GM18951 (cell line): ENCODE data around the gene OTX1.

Experiments
- POLR2A ChIP-seq: IDR thresholded peaks from 4 replicates; pipeline ENCODE4 v1.6.1; 2011; ENCODE audit warnings: mild to moderate bottlenecking; ENCODE audit not compliant: insufficient read length, insufficient read depth; ENCODE audit errors: extremely low read depth
- in situ Hi-C: fragments of 300-500 bp; cut with MboI; formaldehyde crosslinking; loops from one replicate; pipeline ENCODE4 v1.12.0; 2022; ENCODE audit warnings: low sequenced_read_pairs, mixed read lengths, inconsistent platforms; ENCODE audit not compliant: unreplicated experiment

OTX1 gene

DNA sequence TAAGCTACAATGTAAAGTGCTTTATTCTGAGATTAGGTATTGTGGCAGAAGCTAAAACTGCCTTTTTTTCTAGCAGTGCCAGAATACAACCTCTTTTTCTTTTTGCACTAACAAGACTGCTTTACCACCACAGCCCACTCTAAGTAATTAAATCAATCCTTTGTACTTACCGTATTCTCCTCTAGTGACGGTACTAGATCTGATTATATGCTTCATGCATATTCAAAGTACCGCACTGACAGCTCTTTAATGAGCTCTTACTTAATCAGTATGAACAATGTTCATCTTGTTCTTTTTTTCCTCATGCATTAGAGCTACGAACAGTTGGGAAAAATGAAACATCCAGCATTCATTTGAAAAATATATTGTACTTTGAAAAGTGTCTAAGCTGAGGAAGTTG lies 16.1 kb upstream of the OTX1 start:
- in situ Hi-C loops: no loop called here

DNA sequence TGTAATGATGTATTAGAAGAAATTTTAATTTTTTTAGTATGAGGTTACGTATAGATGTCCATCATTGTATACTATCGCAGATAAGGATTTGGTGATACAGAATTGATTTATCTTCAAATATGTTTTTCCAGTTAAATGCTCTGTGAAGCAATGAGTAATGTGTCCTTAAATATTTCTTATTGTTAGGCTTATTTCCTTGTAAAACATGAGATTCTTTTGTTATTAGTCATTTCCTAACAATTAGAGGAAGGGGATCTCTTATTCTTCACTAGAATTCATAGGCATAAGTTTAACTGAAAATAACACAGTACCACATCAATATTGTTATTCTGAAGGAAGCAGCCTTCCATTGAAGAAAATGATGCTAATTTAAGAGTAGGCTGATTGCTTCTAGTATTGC lies 15.5 kb upstream of the OTX1 start:
- no peak for TF ChIP-seq POLR2A
- in situ Hi-C loops: no loop called here

More for the DNA sequence above, 16.1 kb upstream of the OTX1 start:
- no peak for TF ChIP-seq POLR2A

- in situ Hi-C loops: no loop called here
- TF ChIP-seq POLR2A: no peak
These were observed 15.0 kb upstream of the OTX1 start for GRCh38 chr2:63035660-63036059.

DNA sequence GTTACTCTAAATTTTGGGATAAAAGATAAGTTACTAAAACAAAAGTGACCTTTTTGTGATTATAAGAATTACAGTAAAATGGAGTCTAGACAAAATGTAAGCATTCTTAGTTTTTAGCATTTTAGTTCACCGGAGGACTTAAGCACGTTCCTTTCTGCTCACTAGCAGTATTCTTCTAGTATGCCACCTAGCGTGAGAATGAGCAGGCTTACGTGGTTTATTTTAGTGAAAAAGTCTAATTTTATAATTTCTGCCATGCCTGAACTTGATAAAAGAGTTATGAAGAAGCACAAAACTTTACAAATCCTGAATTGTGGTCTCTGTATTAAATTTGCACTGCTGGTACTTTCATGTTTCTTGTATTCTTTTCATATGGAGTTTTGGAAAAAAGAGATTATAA lies 12.6 kb upstream of the OTX1 start:
- in situ Hi-C loops: no loop called here
- no peak for TF ChIP-seq POLR2A

DNA sequence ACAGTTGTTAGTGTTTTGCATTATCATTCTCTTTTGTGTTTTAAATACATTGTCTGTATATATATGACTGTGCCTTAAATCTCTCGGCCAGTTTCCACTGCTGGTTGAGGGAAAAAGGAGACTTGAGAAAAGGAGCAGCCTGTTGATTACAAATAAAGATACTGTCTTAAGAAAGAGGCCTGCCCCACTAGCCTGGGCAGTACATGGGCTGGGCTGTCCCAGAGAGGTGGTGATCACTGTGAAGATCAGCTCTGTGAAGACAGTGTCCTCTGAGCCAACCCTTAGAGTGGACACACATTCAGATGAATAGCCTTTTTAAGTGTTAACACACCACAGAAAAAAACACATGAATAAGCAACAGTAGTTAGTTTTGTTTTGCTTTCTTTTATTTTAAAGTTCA lies 10.0 kb upstream of the OTX1 start:
- TF ChIP-seq POLR2A: no peak

DNA sequence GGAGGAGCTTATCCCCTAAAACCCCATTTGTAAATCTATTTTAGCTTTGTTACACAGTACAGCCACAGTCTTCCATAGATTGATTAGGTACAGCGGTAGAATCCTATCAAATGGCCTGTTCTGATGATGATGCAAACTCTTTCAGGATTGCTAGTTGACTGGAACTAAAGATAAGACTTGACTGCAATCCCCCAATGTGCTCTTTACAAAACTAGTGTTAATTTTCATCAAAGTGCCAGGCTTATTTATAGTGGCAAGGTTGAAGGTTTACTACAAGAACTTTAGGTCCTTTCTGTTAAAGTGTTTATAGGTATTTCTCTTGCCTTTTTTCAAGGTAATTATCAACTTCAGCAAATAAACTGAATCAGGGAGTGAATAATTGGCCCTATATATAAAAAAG lies 9.0 kb upstream of the OTX1 start:
- in situ Hi-C loops: no loop called here
- no peak for TF ChIP-seq POLR2A

More for the DNA sequence above, 10.0 kb upstream of the OTX1 start:
- in situ Hi-C loops: no loop called here

DNA sequence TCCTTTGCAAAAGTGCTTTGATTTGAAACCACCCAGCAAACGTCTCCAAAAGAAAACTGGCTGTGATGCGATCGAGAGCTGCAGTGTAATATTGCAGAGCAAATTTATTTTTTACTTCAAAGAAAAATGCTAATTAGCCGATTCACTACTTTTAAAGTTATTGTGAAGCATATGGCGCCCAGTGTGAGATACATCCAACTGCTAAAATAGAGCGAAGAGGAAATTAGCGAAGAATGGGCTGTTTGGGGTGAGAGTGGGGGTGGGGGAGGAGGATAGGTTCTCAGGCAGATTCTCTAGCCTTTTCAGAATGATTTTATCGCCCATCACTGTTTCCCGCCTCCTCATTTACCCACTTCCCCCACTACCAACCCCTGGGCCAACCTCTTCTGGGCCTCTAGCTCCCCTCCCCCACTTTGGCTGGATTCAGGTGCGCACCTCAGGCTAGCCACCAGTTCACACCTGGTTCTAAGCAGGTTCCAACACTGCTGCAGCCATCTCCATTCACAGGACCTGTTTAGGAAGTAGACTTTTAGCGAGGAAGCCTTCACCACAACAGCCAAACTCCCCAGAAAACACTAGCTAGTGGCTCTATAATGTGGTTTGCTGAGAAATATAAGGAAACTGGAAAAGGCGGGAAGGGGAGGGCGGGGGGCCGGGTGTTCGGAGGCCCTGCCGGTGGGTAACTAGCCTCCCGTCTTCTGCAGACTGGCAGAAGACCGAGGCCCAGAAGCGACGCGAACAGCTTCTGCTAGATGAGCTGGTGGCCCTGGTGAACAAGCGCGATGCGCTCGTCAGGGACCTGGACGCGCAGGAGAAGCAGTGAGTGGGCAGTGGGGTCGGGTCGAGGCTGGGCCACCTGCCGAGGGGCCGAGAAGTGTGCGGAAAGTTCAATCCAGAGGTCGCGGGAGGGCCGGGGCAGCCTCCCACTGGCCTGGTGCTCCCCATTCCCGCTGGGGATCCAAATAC lies 6.0 kb upstream of the OTX1 start:
- TF ChIP-seq POLR2A: no peak
- in situ Hi-C loops: no loop called here

DNA sequence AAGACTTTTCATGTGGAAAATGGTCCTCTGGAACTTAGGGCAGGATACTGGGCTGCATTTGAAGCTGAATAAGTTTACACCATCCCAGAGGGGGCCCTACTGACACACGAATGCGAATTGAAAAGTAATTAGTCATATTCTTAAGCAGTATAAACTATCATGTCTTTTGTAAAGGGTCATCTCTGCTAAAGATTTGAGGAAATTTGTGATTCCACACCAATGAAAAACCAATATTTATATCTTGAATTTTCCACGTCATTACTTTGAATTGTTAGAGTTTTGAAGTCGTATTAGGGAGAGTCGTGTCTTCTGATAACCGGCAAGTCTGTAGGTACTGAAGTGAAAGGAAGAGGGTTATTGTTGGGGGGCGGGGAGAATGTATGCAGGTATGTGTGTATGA lies 4.1 kb upstream of the OTX1 start:
- in situ Hi-C loops: no loop called here
- no peak for TF ChIP-seq POLR2A

- TF ChIP-seq POLR2A: no peak
- in situ Hi-C loops: no loop called here
These were observed 3.7 kb upstream of the OTX1 start for GRCh38 chr2:63046961-63047320.

DNA sequence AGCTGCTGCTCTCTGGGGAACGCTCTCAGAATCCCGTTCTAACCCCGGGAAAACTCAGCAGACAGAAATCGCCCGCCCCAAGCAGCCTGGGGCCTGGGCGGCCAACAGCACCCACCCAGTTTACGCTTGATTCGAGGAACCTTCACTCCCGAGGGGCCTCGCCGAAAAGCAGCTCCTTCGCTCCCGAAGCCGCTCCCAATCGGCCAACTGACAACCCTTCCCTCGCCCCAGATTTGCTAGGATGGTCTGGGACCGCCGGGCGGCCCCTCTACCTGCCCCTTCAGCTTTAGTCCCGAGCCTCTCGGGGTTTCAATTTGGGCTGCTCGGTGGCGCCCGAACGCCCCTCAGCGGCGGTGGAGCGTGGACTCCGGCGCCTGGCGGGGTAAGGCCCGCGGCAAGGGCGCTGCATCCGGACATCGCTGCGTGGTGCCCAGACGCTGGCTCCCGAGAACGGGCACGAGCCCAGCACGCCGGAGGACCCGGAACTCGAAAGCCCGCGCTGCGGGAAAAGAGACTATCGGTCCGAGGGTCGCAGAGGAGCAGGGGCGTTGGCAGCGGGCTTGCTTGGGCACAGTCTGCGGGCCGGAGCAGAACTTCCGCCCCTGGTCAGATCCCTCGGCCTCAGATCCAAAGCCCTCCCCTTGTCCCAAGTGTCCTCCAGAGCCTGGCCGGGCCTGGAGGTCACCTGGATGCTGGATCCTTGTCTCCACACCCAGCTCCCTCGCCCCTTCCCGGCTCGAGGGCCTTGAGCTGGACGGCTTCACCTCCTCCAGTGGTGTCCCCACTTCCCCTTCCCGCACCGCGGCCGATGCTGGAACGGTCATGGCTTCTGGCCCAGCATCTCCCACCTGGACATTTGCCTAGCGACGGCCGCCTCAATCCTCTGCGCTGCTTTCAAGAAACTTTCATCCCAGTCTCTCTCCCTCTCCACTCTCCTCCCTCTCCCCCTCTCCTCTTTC lies 3.0 kb upstream of the OTX1 start:
- no peak for TF ChIP-seq POLR2A
- in situ Hi-C loops: no loop called here

- TF ChIP-seq POLR2A: no peak
- in situ Hi-C loops: no loop called here
These were observed 2.1 kb upstream of the OTX1 start for GRCh38 chr2:63048367-63049171.

GRCh38 chr2:63049211-63049969 lies 1.2 kb upstream of the OTX1 start:
- in situ Hi-C loops: no loop called here
- no peak for TF ChIP-seq POLR2A

DNA sequence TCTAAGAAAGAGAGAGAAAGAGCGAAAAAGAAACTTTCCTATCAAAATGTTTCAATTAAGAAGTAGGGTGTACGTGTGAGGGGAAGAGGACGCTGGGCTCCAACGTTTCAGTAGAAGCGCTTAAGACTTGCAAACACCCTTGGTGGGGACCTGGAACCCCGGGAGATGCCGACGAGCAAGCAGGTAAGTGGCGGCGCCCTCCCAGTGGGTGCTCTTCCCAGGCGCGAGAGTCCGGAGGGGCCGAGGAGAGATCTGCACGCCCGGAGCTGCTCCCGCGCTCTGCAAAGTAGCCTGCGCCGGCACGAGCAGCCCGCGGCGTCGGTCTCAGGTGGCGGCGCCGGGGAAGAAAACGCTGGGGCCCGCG lies 678 bp upstream of the OTX1 start:
- no peak for TF ChIP-seq POLR2A
- in situ Hi-C loops: loop anchor here (25.0 kb wide), 1 partner anchor 588 kb away; no protein-coding TSS in a partner anchor
